HT-29 (cell line): ENCODE data around the gene IGF2BP3. TPM values are rescaled to one million over a fixed set of nuclear protein-coding genes. Genes with fewer than 3 reads are reported as not detected.

ENCODE experiments used
- DNase-seq: peaks from one replicate; pipeline ENCODE4 v3.0.0-alpha.2; 2015; ENCODE audit warnings: low spot score
- total RNA-seq: library from RNA; depleted of rRNA; stranded (reverse); fragments of >200 nt; shearing (Covaris generic); gene quantifications from 2 replicates; pipeline ENCODE4 v1.2.3, GENCODE V29; 2014

Gene IGF2BP3
- total RNA-seq, 1 experiment from 2014 or later: 30.0 TPM

- DNase-seq: no peak
These were observed 89.7 kb downstream of the IGF2BP3 start for GRCh38 chr7:23380556-23380955.

DNA sequence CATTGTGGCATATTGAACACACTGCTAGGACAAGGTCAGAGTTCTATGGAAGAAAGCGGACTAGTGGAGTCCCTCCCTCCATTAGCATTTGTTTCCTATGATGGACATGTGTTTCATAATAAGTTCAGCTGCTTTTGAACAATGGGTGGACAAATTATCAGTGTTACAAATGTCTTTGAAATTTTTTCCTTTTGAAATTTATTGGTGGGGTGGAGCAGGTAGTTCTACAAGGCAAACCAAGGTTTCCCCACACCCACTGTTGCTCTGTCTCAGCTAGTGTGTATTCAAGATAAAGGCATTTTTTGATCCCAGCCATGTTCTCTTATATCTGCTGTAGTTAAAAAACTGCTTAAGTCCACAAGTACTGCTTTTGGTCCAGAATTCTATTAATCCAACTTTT is 91.3 kb downstream of the IGF2BP3 start:
- peak; percentile 78 for DNase-seq

- no peak for DNase-seq
These were observed 93.2 kb downstream of the IGF2BP3 start for GRCh38 chr7:23377134-23377533.

DNA sequence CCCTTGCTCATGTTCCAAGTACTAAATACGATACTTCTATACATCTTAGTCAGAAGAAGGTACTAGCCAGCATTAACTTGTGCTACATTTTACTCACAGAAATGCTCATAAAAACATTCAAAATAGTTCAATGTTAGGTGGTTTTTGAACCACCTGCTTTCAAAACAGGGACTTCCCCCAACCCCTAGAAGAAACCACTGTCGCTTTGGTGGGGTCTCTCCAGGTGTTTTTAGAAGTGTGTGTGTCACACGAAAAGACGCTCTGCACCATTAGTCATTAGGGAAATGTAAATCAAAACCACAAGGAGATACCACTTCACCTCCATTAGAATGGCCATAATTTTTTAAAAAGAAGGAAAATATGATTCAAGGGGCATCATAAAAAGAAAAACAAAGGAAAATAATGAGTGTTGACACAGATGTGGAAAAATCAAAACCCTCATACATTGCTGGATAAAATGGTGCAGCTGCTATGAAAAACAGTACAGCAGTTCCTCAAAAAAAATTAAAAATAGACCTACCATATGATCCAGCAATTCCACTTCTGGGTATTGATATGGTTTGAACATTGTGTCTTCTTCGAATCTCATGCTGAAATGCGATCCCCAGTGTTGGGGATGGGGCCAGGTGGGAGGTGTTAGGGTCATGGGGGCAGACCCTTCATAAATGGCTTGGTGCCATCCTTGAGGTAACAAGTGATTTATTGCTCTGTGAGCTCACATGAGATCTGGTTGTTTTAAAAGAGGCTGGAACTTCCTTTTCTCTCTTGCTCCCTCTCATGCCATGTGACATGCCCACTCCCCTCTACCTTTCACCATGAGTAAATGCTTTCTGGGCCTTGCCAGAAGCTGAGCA is 96.9 kb downstream of the IGF2BP3 start:
- DNase-seq: no peak

DNA sequence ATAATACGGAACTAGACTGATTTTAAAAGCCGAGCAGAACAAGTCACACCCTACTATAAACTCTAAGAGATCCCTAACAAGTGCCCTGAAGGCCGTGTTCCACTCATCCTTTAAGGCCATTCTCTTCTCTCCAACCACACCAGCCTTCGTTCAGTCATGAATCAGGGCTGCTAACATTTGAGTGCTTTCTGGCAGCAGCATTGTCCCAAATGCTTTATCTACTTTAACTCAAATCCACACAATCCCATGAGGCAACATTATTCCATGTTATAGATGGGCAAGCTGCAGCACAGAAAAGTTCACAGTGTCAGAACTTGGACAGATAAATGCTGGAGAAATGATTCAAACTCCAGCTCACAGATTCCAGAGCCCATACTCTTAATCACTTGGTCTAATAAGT is 97.7 kb downstream of the IGF2BP3 start:
- DNase-seq: no peak

GRCh38 chr7:23371654-23372053 is 98.6 kb downstream of the IGF2BP3 start:
- no peak for DNase-seq

DNA sequence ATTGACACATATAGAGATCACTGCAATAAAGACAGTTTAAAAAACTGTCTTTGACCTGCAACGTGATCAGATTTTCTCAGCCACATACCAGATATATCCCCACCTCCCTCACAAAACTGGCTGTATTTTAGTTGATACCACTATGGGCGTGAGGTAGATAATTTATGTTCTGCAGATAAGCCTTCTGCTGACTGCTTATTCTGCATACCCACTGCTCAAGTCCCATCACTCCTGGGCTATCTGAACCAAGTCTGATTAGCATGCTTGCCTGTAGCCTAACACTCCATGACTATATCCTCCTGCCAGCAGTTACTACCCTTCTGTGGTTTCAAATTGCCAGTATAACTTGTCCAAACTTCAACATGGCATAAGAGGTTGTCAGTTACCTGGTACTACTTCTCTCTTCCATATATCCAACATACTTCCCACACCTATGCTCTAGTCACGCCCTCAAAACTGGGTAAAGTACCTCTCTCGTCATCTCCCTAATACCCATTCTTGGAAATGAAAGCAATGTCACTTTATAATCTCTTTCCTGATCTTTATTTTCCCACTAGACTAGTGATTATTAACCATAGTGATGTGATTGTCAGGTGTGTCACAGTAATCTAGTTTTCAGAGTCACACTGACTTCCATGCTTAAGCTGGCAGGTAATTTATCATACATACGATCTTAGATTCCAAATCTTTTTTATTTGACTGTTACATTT is 100.4 kb downstream of the IGF2BP3 start:
- peak; percentile 35 for DNase-seq

DNA sequence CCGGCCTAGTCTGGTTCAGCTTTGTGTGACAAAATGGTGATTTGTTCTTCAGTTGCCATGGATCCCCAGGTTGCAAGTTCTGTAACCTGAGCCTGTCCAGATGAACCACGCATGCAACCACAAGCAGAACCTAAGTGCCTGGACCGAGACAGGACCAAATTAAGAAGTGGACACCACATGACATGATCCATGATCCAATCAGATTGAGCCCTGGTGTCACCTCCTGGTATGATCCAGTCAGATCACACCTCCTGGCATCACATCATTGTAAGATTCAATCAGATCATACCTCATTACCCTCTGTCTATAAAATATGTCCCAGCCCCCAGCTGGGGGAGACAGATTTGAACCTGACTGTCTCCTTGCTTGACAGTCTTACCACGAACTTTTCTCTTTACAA is 101.2 kb downstream of the IGF2BP3 start:
- no peak for DNase-seq

DNA sequence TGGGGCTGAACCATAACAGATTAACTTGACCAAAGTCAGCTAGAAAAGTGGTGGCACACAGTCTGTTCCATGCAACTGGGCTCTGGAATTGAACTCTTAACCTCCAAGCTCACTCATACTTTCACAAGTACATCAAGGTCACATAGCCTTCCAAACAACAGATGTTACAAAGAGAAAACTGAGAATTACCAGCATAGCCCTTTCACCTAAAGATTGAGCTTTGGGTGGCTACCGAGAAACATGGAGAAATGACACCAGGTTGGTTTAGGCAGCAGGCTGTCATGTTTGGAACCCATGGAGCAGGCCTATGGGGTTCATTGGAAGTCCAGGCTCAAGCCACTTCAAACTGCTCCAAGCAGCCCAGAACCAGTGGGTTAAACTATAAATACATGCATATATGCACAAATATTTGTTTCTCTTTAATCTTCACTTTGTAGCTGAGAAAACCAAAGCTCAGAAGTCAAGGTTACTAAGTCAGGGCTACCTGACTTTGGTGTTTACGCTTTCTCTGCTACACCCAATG is 112.1 kb downstream of the IGF2BP3 start:
- DNase-seq: no peak

- DNase-seq: peak; percentile 80
These were observed 112.8 kb downstream of the IGF2BP3 start for GRCh38 chr7:23357190-23358093.

DNA sequence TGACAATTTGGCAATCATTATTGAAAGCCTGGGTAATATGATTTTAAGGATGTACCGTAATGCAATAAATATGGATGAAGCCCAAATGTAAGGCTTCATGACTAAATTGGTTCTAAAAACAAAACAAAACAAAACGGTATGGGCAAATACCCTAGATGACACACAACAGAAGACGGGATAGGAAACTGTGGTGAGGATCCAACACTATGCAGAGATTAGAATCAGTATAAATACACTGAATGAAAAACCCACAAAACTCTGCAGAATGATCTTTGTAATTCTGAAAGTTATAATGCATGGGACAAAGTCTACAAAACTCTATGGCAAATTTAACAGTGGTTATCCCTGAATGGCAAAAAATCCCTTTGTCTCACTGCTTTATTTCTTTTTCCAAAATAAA is 113.6 kb downstream of the IGF2BP3 start:
- DNase-seq: no peak

GRCh38 chr7:23356168-23356567 is 114.1 kb downstream of the IGF2BP3 start:
- DNase-seq: no peak

DNA sequence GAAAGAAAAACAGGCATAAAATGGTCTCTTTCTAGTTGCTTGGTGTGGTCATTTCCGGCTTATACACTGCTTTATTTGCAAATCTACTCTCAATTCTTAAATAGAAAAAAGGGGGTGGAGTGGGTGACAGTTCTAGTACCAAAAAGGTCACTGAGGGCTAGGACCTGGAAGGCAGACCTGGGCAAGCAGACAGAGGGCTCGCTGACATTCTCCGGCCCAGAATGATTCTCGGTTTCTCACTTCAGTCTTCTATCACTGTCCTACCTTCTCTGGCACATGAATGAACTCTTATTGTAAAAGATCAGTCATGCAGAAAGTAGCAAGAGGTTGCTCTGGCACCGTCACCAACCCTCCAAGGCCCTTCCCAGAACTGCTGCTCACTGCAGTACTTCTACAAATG is 117.1 kb downstream of the IGF2BP3 start:
- DNase-seq: no peak

DNA sequence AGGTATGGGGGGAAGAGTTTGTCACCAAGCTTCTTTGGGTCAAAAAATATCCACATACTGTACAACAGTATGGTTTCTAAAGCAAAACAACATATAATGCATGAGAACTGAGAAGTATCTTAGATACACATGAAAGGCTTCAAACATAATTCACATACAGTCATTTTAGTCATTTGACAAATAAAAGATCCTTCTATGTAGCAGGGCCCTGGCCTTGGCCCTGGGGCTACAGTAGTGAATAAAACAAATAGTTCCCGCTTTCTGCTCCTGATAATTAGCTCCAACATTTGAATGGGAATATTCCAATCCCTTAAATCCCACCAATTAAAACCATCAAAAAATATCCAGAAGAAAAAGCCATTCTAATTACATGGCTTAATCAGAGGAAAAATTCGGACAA is 119.8 kb downstream of the IGF2BP3 start:
- DNase-seq: no peak

GRCh38 chr7:23349484-23350157 is 120.7 kb downstream of the IGF2BP3 start:
- no peak for DNase-seq

- DNase-seq: no peak
These were observed 122.6 kb downstream of the IGF2BP3 start for GRCh38 chr7:23347682-23348180.

GRCh38 chr7:23347033-23347681 is 123.1 kb downstream of the IGF2BP3 start:
- DNase-seq: no peak

DNA sequence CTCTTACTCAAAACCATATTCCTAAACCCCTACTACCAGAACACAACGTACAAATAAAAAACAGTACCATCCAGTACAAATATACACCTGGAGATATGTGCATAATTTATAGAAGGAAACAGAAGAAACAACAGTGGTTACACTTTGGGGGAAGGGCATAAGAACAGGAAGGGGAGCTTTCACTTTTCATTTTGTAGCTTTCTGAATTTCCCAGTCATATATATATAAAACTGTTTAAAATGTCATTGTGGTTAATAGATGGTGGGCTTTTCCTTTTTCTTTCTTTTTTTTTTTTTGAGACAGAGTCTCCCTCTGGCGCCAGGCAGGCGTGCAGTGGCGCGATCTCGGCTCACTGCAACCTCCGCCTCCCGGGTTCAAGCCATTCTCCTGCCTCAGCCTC is 124.0 kb downstream of the IGF2BP3 start:
- DNase-seq: no peak

- DNase-seq: no peak
These were observed 124.7 kb downstream of the IGF2BP3 start for GRCh38 chr7:23345601-23346000.

DNA sequence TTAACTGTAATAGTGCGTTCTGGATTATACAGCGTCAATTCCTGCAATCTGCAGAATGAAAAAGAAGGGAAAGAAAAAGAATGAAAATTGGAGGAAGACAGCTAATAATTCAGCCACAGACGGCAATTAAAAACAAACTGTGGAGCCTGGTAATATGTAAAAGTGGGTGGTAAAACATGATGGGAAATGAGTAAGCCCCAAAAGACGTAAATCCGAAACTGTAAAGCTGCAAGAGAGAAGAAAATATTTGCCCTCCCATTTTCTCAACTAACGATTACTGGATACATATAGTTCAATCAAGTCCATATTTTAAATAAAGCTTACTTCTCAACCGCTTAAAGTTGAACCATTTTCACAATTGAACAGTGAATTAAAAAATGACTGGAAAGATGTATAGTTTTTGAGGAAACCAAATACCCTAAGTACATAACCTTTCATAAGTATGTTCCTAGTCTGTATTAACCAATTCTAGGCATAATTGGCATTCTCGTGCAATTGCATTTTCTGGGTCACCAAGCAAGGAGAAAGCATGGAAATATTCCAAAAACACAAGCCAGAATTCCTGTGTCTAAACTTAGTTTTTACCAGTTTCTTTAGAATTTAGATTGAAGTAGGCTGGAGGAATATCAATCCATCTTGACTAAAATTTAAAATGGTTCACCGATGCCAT is 126.3 kb downstream of the IGF2BP3 start:
- no peak for DNase-seq
